Caco-2 (cell line): ENCODE data around the gene ABCB11. TPM values are rescaled to one million over a fixed set of nuclear protein-coding genes. Genes with fewer than 3 reads are reported as not detected.

Experiments
- BruUV-seq: library from RNA; stranded (reverse); fragments of 400-500 nt; replicated peaks from 2 replicates; lab custom pipeline; 2021; lab: Mats Ljungman, UMichigan
- CTCF ChIA-PET: fragments of 300-600 bp; sonication (Branson Sonifier 250); formaldehyde crosslinking; loops from one replicate; lab custom pipeline; 2022; ENCODE audit warnings: antibody characterized with exemption; lab: Charles Lee
- POLR2A ChIA-PET: fragments of 300-600 bp; sonication (Branson Sonifier 250); formaldehyde crosslinking; loops from one replicate; lab custom pipeline; 2022; ENCODE audit warnings: antibody characterized with exemption; lab: Charles Lee
- DNase-seq, 2 experiments: peaks; one replicate each; pipeline versions ENCODE4 v3.0.0 to v3.0.0-alpha.2; 2020 to 2022
- H3K27me3 ChIP-seq: replicated peaks from 2 replicates; pipeline ENCODE4 v1.6.0; 2011; ENCODE audit warnings: low read length; ENCODE audit not compliant: control insufficient read depth, insufficient read depth
- H3K36me3 ChIP-seq: 2 replicates; pipeline ENCODE4 v1.5.1; 2011; ENCODE audit warnings: low read length; ENCODE audit not compliant: control insufficient read depth, insufficient read depth
- H3K4me1 ChIP-seq: fragments of 250-450 bp; sonication (Bioruptor Pico); 2 replicates; pipeline ENCODE4 v1.5.1; 2020; ENCODE audit warnings: mild to moderate bottlenecking
- H3K4me3 ChIP-seq: 2 replicates; pipeline ENCODE4 v1.5.1; 2011; ENCODE audit warnings: low read depth, mild to moderate bottlenecking, control low read depth, low read length
- H3K9me3 ChIP-seq: fragments of 250-450 bp; sonication (Bioruptor Pico); 2 replicates; pipeline ENCODE4 v1.5.1; 2020; ENCODE audit warnings: mild to moderate bottlenecking, moderate library complexity
- H3K27ac Mint-ChIP-seq: one replicate; pipeline ENCODE4 v1.8.0; 2022; ENCODE audit warnings: mixed read lengths; ENCODE audit not compliant: unreplicated experiment
- H3K27me3 Mint-ChIP-seq: one replicate; pipeline ENCODE4 v1.8.0; 2022; ENCODE audit warnings: mixed read lengths; ENCODE audit not compliant: insufficient read depth, unreplicated experiment
- H3K36me3 Mint-ChIP-seq: one replicate; pipeline ENCODE4 v1.8.0; 2022; ENCODE audit warnings: mild to moderate bottlenecking, mixed read lengths; ENCODE audit not compliant: insufficient read depth, unreplicated experiment
- H3K4me1 Mint-ChIP-seq: one replicate; pipeline ENCODE4 v1.8.0; 2022; ENCODE audit warnings: low read depth, mixed read lengths; ENCODE audit not compliant: unreplicated experiment
- H3K4me3 Mint-ChIP-seq: one replicate; pipeline ENCODE4 v1.8.0; 2022; ENCODE audit warnings: mild to moderate bottlenecking, moderate library complexity, mixed read lengths; ENCODE audit not compliant: unreplicated experiment
- H3K9me3 Mint-ChIP-seq: one replicate; pipeline ENCODE4 v1.8.0; 2022; ENCODE audit warnings: mixed read lengths; ENCODE audit not compliant: unreplicated experiment
- CTCF ChIP-seq, 2 experiments: fragments of 200-600 bp in 1 of 2; IDR thresholded peaks; 1 replicate in 1 of 2; 2 replicates in 1 of 2; pipeline versions ENCODE4 v1.5.1 to v1.8.0; 2011 to 2022; ENCODE audit warnings: antibody characterized with exemption in 1 of 2, control low read depth in 1 of 2, inconsistent platforms in 1 of 2, low read depth in 1 of 2, low read length in 1 of 2, mild to moderate bottlenecking in 1 of 2, moderate library complexity in 1 of 2; ENCODE audit not compliant: insufficient read depth in 1 of 2, severe bottlenecking in 1 of 2, unreplicated experiment in 1 of 2
- intact Hi-C: fragments of 100-400 bp; cut with micrococcal nuclease; formaldehyde crosslinking; loops from one replicate; pipeline ENCODE4 v1.10.0; 2022; ENCODE audit not compliant: unreplicated experiment
- total RNA-seq: library from RNA; stranded (reverse); gene quantifications from 2 replicates; pipeline ENCODE4 v1.2.3, GENCODE V29; 2022

The ABCB11 gene
- total RNA-seq, 1 experiment from 2014 or later = not detected

- Mint-ChIP-seq H3K27ac (no peak overlapping the region), H3K9me3 (no peaks in the 10 kb centered on the region), H3K4me1 (no peaks in the 10 kb centered on the region), H3K4me3 (no peak overlapping the region), H3K36me3 (no peaks in the 10 kb centered on the region), H3K27me3 (no peaks in the 10 kb centered on the region)
- H3K9me3 ChIP-seq = no peaks in the 10 kb centered on the region
- no peak for DNase-seq
- intact Hi-C loops = loop anchor here (5.0 kb wide), 2 partner anchors 85 to 125 kb away; no protein-coding TSS in a partner anchor
- H3K4me3 ChIP-seq = no peak overlapping the region
- ChIA-PET POLR2A (no interaction called here), CTCF (no interaction called here)
- TF ChIP-seq CTCF (IDR thresholded peaks at IDR 0.05; ENCODE audit: insufficient read depth in 1 of 2, low read depth in 1 of 2, low read length in 1 of 2, severe bottlenecking in 1 of 2, unreplicated experiment in 1 of 2) = no peak
- no TSS peak for BruUV-seq
- H3K27me3 ChIP-seq = no peaks in the 10 kb centered on the region
- no peaks in the 10 kb centered on the region for H3K4me1 ChIP-seq
- no peaks in the 10 kb centered on the region for H3K36me3 ChIP-seq
These were observed 68.5 kb downstream of the ABCB11 start for GRCh38 chr2:168962636-168963035.

- intact Hi-C loops = loop anchor here (1.0 to 5.0 kb wide), 5 partner anchors 86 to 435 kb away; no protein-coding TSS in a partner anchor
- ChIA-PET POLR2A (no interaction called here), CTCF (no interaction called here)
- Histone ChIP-seq H3K9me3 (no peaks in the 10 kb centered on the region), H3K27me3 (no peaks in the 10 kb centered on the region), H3K4me3 (no peak overlapping the region), H3K36me3 (no peaks in the 10 kb centered on the region), H3K4me1 (no peaks in the 10 kb centered on the region)
- no peaks in the 10 kb centered on the region for H3K36me3 Mint-ChIP-seq
- BruUV-seq = no TSS peak
- peak; percentile 76 to 80 for TF ChIP-seq CTCF (IDR thresholded peaks at IDR 0.05; ENCODE audit: insufficient read depth in 1 of 2, low read depth in 1 of 2, low read length in 1 of 2, severe bottlenecking in 1 of 2, unreplicated experiment in 1 of 2)
- DNase-seq = peak; percentile 40 to 73
- no peak overlapping the region for H3K27ac Mint-ChIP-seq
- no peak overlapping the region for H3K4me3 Mint-ChIP-seq
- H3K9me3 Mint-ChIP-seq = no peaks in the 10 kb centered on the region
- H3K4me1 Mint-ChIP-seq = no peaks in the 10 kb centered on the region
- peaks cover 3% of the 10 kb centered on the region for H3K27me3 Mint-ChIP-seq
These were observed 69.5 kb downstream of the ABCB11 start for GRCh38 chr2:168961450-168962229.

- ChIA-PET POLR2A (no interaction called here), CTCF (no interaction called here)
- Histone ChIP-seq H3K4me3 (no peak overlapping the region), H3K4me1 (no peaks in the 10 kb centered on the region), H3K9me3 (no peaks in the 10 kb centered on the region), H3K27me3 (no peaks in the 10 kb centered on the region; the same call in 1 of the 2 replicates), H3K36me3 (no peaks in the 10 kb centered on the region)
- BruUV-seq = no TSS peak
- H3K9me3 Mint-ChIP-seq = peaks cover 17% of the 10 kb centered on the region
- H3K27ac Mint-ChIP-seq = no peak overlapping the region
- no peak for TF ChIP-seq CTCF (IDR thresholded peaks at IDR 0.05; ENCODE audit: insufficient read depth in 1 of 2, low read depth in 1 of 2, low read length in 1 of 2, severe bottlenecking in 1 of 2, unreplicated experiment in 1 of 2)
- H3K4me3 Mint-ChIP-seq = no peak overlapping the region
- no peak for DNase-seq
- H3K4me1 Mint-ChIP-seq = no peaks in the 10 kb centered on the region
- H3K27me3 Mint-ChIP-seq = peaks cover 11% of the 10 kb centered on the region
- no peaks in the 10 kb centered on the region for H3K36me3 Mint-ChIP-seq
- intact Hi-C loops = no loop called here
These were observed 74.7 kb downstream of the ABCB11 start for GRCh38 chr2:168956392-168956791.
